HT1080 (cell line): ENCODE results near the gene CTAGE1. TPM values are rescaled to one million over a fixed set of nuclear protein-coding genes. Genes with fewer than 3 reads are reported as not detected.
"Not testable (repeated sequence)": the region's sequence is repeated elsewhere in the genome, so short reads cannot be mapped to it uniquely, and the experiment has no call there.

ENCODE experiments used
- DNase-seq: peaks from one replicate; pipeline ENCODE4 v3.0.0-alpha.2; 2015; ENCODE audit warnings: low read depth
- total RNA-seq: library from RNA; depleted of rRNA; stranded (reverse); fragments of >200 nt; shearing (Covaris generic); gene quantifications from 2 replicates; pipeline ENCODE4 v1.2.3, GENCODE V29; 2014

The CTAGE1 gene
- total RNA-seq, 1 experiment from 2014 or later, result not detected

DNA sequence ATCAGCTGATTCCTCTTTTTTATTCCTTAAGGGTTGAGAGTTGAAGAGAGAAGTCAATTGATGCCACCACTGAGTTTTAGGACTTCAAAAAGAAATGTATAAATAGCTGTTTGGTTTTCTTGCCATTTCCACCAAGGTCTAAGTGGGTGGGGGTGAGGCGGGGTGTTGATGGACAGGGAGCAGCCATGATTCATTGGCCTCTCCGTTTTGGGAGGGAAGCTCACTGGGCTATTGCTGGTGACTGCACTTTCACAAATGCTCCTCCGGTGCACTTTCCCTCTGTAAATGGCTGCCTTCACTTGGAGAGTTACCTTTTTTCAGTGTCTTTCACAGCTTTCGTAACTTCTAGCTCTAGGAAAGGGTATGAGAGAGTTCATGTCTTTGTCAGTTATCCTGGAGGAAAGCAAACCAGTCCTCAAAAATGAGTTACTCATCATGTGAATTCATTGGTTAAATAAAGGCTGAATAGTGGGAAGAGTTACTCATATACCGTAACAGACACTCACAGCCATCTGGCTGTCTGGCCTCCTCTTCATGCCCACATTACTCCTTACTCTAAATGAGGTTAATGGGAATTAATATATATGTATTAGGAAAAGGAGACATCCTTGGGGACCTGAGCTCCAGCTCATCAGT is 17.4 kb upstream of the CTAGE1 start:
- DNase-seq, result peak; percentile 78

DNA sequence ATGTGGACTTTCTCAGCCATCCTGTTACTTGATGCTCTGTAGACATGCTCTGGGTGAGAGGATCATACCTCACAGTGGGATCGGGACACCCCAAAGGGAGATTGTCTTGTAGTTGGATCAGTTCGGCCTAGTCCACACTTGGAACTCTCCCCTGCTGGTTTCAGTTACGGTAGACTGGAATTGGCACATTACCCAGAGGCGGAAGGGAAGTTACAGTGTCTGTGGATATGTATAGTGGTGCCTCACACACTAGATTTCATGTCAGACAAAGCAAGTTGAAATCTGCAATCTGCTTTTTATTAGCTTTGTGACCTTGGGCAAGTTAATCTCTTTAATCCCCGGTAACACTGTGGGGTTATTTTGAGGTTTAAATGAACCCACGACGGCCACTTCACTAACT is 16.2 kb upstream of the CTAGE1 start:
- DNase-seq, result no peak

DNA sequence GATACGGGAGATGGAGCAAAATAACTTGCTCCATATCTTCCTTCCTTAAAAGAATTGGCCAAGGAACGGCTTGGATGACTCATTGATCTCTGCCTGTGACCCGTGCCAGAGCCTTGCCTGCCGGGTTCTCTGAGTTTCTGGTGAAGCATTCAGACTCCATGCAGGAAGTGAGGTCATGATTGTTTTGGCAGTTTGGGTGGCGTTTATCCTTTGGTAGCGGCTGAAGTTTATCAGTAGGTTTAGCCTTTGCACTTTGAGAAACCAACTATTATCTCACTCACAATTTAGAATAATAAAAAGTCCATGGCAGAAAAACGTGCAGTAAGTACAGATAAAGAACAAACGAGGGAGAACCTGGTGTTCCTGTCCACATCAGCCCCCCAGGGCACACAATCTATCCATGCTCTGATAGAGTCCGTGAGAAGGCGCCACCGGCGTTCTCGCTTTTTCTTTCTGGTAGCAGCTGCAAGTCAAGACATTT is 15.0 kb upstream of the CTAGE1 start:
- peak; percentile 91 for DNase-seq

DNA sequence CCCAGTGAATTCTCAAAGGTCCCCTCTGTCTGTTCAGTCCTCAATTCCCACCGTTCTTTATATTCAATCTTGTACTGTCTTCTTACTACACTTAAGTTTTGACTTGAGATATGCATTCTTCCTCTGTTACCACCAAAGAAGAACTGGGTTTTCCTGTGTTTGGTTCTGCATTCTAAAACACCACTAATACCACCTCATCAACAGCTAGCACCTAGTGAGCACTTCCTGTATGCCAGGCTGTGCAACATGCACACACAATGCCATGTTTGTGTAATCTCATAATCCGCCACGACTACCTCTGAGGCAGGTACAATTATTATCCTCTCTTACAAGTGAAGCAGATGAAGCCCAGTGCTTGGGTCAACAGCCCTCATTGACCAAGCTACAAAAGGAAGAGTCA is 11.8 kb upstream of the CTAGE1 start:
- no peak for DNase-seq

GRCh38 chr18:22428672-22429071 is 11.0 kb upstream of the CTAGE1 start:
- DNase-seq, result no peak

DNA sequence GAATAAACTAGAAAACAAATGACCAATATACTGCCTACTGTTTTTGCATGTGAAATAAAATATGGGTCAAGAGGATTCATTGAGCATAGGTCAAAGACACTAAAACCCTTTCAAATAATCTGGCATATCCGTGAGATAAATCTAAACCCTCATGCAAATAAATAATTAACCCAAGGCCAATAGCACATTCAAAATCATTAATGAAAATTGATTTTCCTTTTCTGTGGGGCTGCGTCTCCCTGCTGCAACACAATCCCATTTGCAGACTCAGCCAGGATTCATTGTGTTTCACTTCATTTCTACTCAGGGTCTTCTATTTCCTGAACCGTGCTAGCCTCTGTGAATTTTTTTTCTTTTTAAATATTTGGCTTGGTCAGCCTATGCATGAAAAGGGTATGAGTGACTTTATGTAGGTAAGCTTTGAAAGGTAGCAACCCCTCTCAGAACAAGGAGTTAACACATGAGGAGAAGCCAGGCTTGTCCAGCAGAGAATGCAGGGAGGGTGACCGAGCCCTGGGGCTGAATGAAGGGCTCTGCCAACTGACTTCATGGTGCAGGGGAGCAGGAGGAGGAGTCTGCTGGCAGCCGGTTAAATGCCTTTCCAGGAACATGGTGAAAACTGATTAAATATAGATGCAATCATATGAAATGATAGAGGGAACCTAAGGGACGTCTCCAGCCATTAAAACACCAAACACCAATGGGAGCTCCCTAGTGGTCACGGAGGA is 10.3 kb upstream of the CTAGE1 start:
- no peak for DNase-seq

DNA sequence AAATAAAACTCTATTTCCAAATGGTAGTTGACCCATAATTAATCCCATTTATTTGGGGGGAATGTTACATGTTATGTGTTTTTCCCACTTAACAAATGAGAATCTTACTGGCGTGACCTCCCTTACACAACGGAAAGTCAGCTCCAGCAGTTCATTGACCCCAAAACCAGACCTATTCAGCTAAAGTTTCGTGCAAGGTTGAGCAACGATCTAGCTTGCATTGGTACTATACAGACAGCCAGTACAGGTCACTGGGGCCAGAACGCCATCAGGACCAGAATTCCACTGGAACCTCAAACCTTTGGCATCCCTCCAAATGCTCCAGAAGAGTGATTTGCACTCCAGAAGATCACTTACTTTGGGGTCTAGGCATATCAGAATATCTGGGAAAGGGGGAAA is 6.8 kb upstream of the CTAGE1 start:
- DNase-seq, result no peak

- DNase-seq, result no peak
Observed at GRCh38 chr18:22423878-22424564, 6.3 kb upstream of the CTAGE1 start.

- DNase-seq, result no peak
Observed at GRCh38 chr18:22422909-22423548, 5.3 kb upstream of the CTAGE1 start.

DNA sequence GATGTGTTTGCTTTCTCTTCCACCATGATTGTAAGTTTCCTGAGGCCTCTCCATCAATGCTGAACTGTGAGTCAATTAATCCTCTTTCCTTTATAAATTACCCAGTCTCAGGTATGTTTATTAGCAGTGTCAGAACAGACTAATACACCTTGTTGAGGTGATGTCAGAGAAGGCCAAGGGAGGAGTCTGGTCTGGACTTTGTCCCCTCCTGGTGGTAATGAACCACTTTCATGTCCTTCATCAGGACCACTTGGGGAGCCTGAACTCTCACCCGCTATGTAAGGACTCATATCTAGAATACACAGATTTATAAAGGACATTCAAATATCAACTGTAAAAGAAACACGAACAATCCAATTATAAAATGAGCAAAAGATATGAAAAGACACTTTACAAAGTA is 2.9 kb upstream of the CTAGE1 start:
- no peak for DNase-seq

GRCh38 chr18:22412176-22412911 is 5.4 kb downstream of the CTAGE1 start:
- DNase-seq, result no peak

- DNase-seq, result no peak
Observed at GRCh38 chr18:22411446-22411845, 6.3 kb downstream of the CTAGE1 start.

DNA sequence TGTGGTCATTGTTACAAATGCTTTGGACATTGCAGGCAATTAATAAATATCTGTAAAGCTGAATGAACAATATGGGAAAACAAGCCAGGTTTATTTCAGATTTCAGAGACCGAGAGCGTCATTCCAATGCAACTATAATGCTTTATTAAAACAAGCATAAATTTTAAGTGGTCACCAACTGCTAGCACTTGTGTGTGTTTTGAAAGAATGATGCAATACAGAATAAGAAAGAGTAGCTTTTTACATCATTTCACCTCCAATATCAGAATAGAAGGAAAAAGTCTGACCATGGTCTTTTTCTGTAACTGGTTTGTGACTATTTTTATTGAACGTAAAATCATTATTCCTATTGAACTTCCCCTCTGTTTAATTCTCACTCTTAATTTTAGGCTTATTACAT is 7.6 kb downstream of the CTAGE1 start:
- no peak for DNase-seq

- DNase-seq, result no peak
Observed at GRCh38 chr18:22409445-22409844, 8.3 kb downstream of the CTAGE1 start.

- no peak for DNase-seq
Observed at GRCh38 chr18:22408059-22408458, 9.7 kb downstream of the CTAGE1 start.

GRCh38 chr18:22405142-22405541 is 12.6 kb downstream of the CTAGE1 start:
- DNase-seq, result no peak

GRCh38 chr18:22403950-22404349 is 13.8 kb downstream of the CTAGE1 start:
- DNase-seq, result no peak

GRCh38 chr18:22399949-22400348 is 17.8 kb downstream of the CTAGE1 start:
- no peak for DNase-seq

- DNase-seq, result no peak
Observed at GRCh38 chr18:22398464-22398863, 19.3 kb downstream of the CTAGE1 start.

GRCh38 chr18:22394428-22394827 is 23.3 kb downstream of the CTAGE1 start:
- DNase-seq, result no peak

DNA sequence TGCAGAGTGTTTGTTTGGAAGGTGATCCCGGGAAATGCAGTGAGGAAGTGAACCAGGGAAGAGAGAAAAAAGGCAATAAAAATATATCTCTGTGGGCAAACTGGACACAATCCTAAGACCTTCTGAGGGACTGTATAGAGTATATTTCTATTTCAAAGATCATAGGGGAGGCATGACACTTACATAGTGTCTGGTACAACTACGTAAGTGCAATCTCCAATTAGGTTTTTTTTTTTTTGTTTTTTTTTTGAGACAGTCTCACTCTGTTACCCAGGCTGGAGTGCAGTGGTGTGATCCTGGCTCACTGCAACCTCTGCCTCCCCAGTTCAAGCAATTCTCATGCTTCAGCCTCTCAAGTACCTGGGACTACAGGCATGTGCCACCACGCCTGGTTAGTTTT is 24.6 kb downstream of the CTAGE1 start:
- DNase-seq, result not testable (repeated sequence)
